Stimulated activated CD8-positive, alpha-beta memory T cell treated with anti-CD3 and anti-CD28 coated beads, Interleukin-7, amount 100 ng/mL, for 4 hours (primary cell): ENCODE results near the gene OR2Z1.
"Not testable (repeated sequence)": the region's sequence is repeated elsewhere in the genome, so short reads cannot be mapped to it uniquely, and the experiment has no call there.

ENCODE experiments used
- DNase-seq, 2 donors: peaks; one replicate each; pipeline ENCODE4 v3.0.0-alpha.2; 2020; ENCODE audit warnings: low read depth in 2 of 2

Gene OR2Z1

DNA sequence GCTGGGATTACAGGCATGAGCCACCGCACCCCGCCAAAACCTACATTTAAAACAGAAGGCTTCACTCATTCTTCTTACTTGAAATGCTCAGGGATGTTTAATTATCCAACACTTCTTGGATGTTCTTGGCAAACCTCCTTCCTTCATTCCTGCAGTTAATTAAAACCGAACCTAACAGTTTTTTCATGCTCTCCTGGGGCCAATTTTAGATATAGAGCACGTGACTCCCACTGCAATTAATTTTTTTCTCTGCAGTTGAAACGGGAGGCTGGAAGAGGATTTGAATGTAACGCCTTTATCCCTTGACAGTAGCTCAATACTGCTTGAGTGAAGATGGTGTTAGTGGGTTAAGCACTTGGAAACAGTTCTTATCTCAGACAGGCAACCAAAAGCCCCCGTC is 18.2 kb upstream of the OR2Z1 start:
- no peak for DNase-seq

DNA sequence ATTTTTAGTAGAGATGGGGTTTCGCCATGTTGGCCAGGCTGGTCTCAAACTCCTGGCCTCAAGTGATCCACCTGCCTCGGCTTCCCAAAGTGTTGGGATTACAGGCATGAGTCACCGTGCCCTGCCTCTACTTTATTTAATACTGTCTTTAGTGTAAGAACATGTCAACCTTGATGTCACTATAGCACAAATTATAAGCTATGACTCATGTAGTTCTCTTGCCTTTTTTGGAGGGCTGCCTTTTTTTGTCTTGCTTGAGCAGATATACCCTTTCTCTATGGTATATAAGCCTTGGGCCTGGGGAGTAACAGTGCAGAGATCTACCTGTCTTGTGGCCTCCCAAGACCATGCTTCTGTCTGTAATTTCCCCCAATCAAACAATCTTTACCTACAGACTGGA is 16.1 kb upstream of the OR2Z1 start:
- not testable (repeated sequence) for DNase-seq

DNA sequence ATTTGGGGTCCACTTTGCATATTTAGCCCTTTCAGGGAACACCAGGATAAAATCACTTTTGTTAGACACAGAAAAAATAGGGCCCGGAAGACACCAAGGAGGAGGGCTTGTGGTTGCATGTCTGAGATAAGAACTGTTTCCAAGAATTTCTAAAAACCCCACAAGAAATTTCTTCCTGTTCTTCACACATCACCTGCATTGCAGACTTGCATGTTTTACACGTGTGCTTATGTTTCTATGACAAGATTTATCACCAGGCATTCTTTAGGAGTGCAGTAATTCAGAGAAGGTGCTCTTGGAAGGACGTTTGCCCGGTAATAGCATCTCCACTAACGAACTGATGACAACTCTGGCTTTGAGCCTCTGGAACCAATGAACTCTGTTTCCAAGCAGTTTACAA is 15.7 kb upstream of the OR2Z1 start:
- no peak for DNase-seq

DNA sequence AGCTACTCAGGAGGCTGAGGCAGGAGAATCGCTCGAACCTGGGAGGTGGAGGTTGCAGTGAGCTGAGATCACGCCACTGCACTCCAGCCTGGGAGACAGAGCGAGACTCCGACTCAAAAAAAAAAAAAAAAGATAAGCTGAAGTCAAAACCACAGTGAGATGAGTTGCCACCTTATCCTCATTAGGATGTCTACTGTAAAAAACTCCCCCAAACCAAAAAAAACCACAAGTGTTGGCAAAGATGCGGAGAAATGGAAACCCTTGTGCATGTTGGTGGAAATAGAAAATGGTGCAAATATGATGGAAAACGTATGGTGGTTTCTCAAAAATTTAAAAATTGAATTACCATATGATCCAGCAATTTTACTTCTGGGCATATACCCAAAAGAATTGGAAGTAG is 11.1 kb upstream of the OR2Z1 start:
- not testable (repeated sequence) for DNase-seq

DNA sequence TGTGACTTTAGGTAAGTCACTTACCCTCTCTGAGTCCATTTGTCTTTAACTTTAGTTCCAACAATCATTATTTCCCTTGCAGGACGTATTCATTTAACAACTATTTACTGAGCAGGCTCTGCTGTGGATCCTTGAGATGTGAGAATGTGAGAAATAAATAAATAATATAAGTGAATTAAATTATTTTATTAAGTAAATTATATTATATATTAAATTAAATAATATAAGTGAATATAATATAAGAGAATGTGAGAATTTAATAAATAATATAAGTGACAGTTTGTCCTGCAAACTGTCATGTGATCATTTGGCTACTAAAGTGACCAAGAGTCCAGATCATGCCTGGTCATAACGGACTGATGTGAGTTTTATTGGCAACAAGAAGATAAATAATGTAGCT is 598 bp downstream of the OR2Z1 start:
- DNase-seq, result no peak

DNA sequence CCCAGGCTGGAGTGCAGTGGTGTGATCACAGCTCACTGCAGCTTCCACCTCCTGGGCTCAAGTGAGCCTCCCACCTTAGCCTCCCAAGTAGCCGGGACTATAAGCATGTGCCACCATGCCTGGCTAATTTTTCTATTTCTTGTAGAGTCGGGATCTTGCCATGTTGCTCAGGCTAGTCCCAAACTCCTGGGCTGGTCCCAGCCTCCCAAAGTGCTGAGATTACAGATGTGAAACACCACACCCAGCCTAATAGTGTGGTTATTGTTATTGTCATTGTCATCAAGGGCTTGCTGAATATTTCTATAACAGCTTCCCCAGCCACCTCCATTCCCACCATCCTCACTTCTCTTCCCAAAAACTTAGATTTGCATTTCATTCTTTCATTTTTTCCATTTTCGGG is 2.8 kb downstream of the OR2Z1 start:
- DNase-seq, result no peak

DNA sequence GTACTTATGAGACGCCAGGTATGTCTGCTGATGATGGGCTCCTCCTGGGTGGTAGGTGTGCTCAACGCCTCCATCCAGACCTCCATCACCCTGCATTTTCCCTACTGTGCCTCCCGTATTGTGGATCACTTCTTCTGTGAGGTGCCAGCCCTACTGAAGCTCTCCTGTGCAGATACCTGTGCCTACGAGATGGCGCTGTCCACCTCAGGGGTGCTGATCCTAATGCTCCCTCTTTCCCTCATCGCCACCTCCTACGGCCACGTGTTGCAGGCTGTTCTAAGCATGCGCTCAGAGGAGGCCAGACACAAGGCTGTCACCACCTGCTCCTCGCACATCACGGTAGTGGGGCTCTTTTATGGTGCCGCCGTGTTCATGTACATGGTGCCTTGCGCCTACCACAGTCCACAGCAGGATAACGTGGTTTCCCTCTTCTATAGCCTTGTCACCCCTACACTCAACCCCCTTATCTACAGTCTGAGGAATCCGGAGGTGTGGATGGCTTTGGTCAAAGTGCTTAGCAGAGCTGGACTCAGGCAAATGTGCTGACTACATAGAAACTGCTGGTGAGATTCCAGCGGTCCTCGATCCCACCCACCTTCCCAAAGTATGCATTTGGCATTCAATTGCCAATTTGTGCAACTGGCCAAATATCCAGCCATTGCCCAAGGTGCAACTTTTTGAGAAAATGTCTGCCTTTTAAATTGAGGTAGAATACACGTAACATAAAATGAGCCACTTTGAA is 10.2 kb downstream of the OR2Z1 start:
- no peak for DNase-seq

DNA sequence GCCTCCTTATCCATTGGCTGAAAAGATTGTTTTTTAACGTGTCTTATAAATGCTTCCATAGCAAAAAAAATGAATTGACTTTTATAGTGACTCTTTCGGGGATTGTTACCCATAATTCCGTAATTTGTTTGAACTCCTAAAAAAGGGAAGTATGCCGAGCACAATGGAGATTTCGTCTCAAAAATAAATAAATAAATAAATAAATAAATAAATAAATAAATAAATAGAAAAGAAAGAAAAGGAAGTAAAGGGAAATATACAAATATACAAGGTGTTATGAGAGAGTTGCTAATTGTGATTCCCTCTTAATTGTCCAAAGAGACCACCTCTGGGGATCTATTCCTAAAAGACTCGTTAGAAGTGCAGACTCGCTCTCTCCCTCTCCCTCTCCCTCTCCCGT is 16.9 kb downstream of the OR2Z1 start:
- no peak for DNase-seq

DNA sequence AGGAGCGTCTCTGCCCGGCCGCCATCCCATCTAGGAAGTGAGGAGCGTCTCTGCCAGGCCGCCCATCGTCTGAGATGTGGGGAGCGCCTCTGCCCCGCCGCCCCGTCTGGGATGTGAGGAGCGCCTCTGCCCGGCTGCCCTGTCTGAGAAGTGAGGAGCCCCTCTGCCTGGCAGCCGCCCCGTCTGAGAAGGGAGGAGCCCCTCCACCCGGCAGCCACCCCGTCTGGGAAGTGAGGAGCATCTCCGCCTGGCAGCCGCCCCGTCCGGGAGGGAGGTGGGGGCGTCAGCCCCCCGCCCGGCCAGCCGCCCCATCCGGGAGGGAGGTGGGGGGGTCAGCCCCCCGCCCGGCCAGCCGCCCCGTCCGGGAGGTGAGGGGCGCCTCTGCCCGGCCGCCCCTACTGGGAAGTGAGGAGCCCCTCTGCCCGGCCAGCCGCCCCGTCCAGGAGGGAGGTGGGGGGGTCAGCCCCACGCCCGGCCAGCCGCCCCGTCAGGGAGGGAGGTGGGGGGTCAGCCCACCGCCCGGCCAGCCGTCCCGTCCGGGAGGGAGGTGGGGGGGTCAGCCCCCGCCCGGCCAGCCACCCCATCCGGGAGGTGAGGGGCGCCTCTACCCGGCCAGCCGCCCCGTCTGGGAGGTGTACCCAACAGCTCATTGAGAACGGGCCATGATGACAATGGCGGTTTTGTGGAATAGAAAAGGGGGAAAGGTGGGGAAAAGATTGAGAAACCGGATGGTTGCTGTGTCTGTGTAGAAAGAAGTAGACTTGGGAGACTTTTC is 18.0 kb downstream of the OR2Z1 start:
- DNase-seq, result not testable (repeated sequence)

DNA sequence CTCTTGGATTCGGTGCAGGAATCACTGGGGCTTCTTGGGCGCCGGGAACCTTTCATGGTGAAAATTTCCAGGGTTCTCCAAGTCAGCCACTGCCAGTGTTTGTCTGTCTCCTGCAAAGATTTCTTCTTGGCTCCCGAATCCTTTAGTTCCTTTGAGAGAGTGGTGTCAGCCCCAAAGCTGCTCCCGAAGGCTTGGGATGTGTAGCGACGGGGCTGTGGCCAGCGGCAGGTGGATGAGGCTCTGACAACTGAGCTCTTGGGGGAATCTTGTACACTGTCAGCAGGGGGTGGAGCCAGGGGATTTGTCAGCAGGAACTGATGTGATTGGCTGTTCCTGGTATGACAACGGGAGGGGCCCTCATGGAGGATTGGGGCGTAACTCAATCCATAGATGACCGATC is 45.8 kb downstream of the OR2Z1 start:
- DNase-seq, result not testable (repeated sequence)

DNA sequence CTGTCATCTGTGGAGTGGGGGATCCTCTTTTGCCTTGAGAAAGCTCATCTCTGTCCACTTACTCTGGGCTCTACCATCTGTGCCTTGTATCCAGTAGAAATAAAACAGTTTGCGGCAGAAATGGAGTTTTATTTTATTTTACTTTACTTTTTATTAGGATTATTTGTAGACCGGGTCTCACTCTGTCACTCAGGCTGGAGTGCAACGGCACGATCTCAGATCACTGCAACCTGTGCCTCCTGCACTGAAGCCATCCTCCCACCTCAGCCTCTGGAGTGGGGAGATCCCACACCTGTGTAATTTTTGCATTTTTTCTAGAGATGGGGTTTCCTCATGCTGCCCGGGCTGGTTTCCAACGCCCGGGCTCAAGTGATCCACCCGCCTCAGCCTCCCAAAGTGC is 47.8 kb downstream of the OR2Z1 start:
- DNase-seq, result not testable (repeated sequence)

DNA sequence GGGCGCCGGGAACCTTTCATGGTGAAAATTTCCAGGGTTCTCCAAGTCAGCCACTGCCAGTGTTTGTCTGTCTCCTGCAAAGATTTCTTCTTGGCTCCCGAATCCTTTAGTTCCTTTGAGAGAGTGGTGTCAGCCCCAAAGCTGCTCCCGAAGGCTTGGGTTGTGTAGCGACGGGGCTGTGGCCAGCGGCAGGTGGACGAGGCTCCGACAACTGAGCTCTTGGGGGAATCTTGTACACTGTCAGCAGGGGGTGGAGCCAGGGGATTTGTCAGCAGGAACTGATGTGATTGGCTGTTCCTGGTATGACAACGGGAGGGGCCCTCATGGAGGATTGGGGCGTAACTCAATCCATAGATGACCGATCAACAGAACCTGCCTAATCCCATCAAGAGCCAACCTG is 52.2 kb downstream of the OR2Z1 start:
- DNase-seq, result not testable (repeated sequence)
